Kidney (tissue), 14 donors: ENCODE measurements around the gene ESYT2. TPM values are rescaled to one million over a fixed set of nuclear protein-coding genes. Genes with fewer than 3 reads are reported as not detected.

Experiments
- DNase-seq, 5 donors: peaks; one replicate each; pipeline ENCODE4 v3.0.0-alpha.2; 2013 to 2020
- FAIRE-seq: peaks from 2 replicates; lab custom pipeline; 2012; peaks lifted over from hg19 to GRCh38; lab: Jason Lieb, UNC
- H3K27ac ChIP-seq, 2 donors: one replicate each; pipeline ENCODE4 v1.7.0; 2013; ENCODE audit warnings: low read depth in 2 of 2, low read length in 2 of 2, inconsistent platforms in 1 of 2
- H3K27me3 ChIP-seq: one replicate; pipeline ENCODE4 v1.7.1; 2013; ENCODE audit warnings: low read length, inconsistent platforms; ENCODE audit not compliant: control insufficient read depth, insufficient read depth
- H3K36me3 ChIP-seq, 3 donors: one replicate each; pipeline versions ENCODE4 v1.7.0 to v1.7.1; 2013; ENCODE audit warnings: low read length in 3 of 3, control low read depth in 1 of 3, inconsistent platforms in 1 of 3; ENCODE audit not compliant: insufficient read depth in 3 of 3, control insufficient read depth in 2 of 3
- H3K4me1 ChIP-seq, 3 donors: one replicate each; pipeline versions ENCODE4 v1.7.0 to v1.7.1; 2013; ENCODE audit warnings: low read length in 3 of 3, inconsistent platforms in 1 of 3, low read depth in 1 of 3; ENCODE audit not compliant: control insufficient read depth in 2 of 3, insufficient read depth in 2 of 3
- H3K4me3 ChIP-seq, 3 donors: one replicate each; pipeline versions ENCODE4 v1.7.0 to v1.8.1; 2013; ENCODE audit warnings: low read length in 3 of 3, control low read depth in 1 of 3, inconsistent platforms in 1 of 3
- H3K9ac ChIP-seq, 3 donors: one replicate each; pipeline versions ENCODE4 v1.7.0 to v1.7.1; 2013; ENCODE audit warnings: low read length in 3 of 3, control low read depth in 1 of 3, inconsistent platforms in 1 of 3
- H3K9me3 ChIP-seq, 3 donors: one replicate each; pipeline versions ENCODE4 v1.7.0 to v1.7.1; 2013; ENCODE audit warnings: low read length in 3 of 3, control low read depth in 1 of 3, inconsistent platforms in 1 of 3; ENCODE audit not compliant: control insufficient read depth in 2 of 3, insufficient read depth in 1 of 3
- intact Hi-C: fragments of 100-400 bp; cut with DNase I; formaldehyde crosslinking; loops from one replicate; pipeline ENCODE4 v1.11.1; 2022
- polyA plus RNA-seq: library from polyadenylated mRNA; stranded (reverse); fragments of 350-450 nt; fragmentation: Illumina TruSeq; extraction: RNeasy Lipid Tissue Mini Kit (QIAGEN cat#74804); gene quantifications from one replicate; pipeline ENCODE4 v1.2.3, GENCODE V29; 2014; ENCODE audit warnings: low read depth, low replicate concordance; ENCODE audit not compliant: insufficient read depth
- total RNA-seq: library from RNA; stranded (reverse); fragmentation: NEBNext Ultra II Directional; extraction: Animal tissue kit (Norgen Biotek cat#: 25700); gene quantifications from one replicate; pipeline ENCODE4 v1.2.1, GENCODE V29; 2021
- TF ChIP-seq, protein P1 (sequence below): IDR thresholded peaks from 3 replicates; pipeline ENCODE4 v1.5.1; 2012; ENCODE audit warnings: mild to moderate bottlenecking, moderate library complexity, borderline replicate concordance; ENCODE audit not compliant: insufficient read depth; ENCODE audit errors: extremely low read depth
- donor health status: control.
- donor health status: control.
- donor health status: control.
- donor health status: control.
- donor health status: control.
- donor health status: DM: yes; HTN: yes; CAD: no.
- donor health status: Normal renal cell carcinoma (clear cell type).

The ESYT2 gene
- total and polyA plus RNA-seq, 2 donors from 2014 or later = 19.4 to 95.8 TPM

DNA sequence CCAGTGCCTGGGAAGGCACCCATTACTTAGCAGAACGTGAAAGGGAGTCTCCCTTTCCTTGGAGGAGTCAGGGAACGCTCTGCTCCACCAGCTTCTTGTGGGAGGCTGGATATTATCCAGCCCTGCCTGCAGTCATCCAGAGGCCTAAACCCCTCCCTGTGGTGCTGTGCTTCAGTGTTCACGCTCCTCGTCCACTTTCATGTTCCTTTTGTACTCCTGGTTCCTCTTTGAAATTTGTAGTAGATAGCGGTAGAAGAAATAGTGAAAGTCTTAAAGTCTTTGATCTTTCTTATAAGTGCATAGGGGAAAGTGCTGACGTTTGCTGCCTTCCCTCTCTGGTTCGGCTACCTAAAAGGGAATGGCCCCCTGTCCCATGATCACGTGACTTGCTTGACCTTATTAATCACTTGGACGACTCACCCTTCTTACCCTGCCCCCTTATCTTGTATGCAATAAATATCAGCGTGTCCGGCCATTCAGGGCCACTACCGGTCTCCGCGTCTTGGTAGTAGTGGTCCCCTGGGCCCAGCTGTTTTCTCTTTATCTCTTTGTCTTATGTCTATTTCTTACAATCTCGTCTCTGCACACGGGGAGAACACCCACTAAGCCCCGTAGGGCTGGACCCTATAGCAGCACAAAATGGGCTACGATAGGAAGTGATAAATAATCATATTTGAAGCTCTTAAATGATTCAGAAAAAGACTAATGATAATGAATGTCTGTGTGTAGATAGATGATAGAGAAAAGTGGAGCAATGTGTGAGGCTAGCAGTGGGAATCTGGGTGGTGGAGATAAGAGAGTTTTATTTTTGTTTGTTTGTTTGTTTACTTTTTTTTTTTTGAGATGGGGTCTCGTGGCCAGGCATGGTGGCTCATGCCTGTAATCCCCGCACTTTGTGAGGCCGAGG is 5.8 kb upstream of the ESYT2 start:
- H3K9ac ChIP-seq = no peak overlapping the region
- H3K4me1 ChIP-seq = peaks cover 0 to 2% (median 0%) of the 10 kb centered on the region in 3 donors
- intact Hi-C loops = no loop called here
- H3K36me3 ChIP-seq = no peaks in the 10 kb centered on the region
- H3K9me3 ChIP-seq = no peaks in the 10 kb centered on the region
- no peak overlapping the region for H3K27ac ChIP-seq
- DNase-seq = peak in 2 of 5 donors; percentile 17 to 50
- H3K4me3 ChIP-seq = no peak overlapping the region
- no peaks in the 10 kb centered on the region for H3K27me3 ChIP-seq
- TF ChIP-seq, protein P1, sequence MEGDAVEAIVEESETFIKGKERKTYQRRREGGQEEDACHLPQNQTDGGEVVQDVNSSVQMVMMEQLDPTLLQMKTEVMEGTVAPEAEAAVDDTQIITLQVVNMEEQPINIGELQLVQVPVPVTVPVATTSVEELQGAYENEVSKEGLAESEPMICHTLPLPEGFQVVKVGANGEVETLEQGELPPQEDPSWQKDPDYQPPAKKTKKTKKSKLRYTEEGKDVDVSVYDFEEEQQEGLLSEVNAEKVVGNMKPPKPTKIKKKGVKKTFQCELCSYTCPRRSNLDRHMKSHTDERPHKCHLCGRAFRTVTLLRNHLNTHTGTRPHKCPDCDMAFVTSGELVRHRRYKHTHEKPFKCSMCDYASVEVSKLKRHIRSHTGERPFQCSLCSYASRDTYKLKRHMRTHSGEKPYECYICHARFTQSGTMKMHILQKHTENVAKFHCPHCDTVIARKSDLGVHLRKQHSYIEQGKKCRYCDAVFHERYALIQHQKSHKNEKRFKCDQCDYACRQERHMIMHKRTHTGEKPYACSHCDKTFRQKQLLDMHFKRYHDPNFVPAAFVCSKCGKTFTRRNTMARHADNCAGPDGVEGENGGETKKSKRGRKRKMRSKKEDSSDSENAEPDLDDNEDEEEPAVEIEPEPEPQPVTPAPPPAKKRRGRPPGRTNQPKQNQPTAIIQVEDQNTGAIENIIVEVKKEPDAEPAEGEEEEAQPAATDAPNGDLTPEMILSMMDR = no peak
- FAIRE-seq = no peak

DNA sequence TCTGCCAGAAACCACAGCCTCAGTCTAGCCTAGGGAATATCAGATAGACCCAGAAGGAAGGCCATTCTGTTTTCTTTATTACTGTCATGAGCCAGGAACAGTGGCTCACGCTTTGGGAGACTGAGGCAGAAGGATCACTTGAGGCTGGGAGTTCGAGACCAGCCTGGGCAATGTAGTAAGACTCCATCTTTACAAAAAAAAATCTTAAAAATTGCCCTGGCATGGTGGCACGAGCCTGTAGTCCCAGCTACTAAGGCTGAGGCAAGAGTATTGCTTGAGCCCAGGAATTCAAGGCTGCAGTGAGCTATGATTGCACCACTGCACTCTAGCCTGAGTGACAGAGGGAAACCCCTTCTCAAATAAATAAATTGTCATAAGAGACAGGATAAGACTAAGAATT is 3.7 kb upstream of the ESYT2 start:
- Histone ChIP-seq H3K36me3 (no peaks in the 10 kb centered on the region), H3K4me3 (no peak overlapping the region), H3K27me3 (no peaks in the 10 kb centered on the region), H3K9ac (no peak overlapping the region), H3K4me1 (peaks cover 0 to 2% (median 0%) of the 10 kb centered on the region in 3 donors), H3K9me3 (no peaks in the 10 kb centered on the region), H3K27ac (no peak overlapping the region)
- TF ChIP-seq, protein P1 = no peak
- intact Hi-C loops = no loop called here
- FAIRE-seq = no peak
- DNase-seq = no peak

DNA sequence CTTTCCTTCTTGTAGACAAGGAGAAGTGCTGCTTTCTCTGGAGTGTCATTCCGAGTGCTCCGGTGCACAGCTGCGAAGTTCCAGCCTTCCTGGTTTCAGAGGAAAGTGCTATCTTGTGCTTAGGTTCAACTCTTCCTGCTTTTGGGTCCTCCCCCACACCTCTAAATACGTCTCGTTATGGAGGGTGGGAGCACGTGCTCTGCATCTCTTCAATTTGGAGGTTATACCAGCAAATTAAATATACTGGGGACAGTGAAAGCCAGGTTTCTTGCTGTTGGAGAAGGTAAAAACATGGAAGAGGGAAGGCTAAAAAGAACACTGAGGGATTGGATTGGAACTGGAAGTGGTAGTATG is 2.4 kb upstream of the ESYT2 start:
- Histone ChIP-seq H3K9ac (no peak overlapping the region), H3K4me3 (no peak overlapping the region), H3K9me3 (no peaks in the 10 kb centered on the region), H3K27ac (no peak overlapping the region), H3K4me1 (peaks cover 2 to 5% (median 5%) of the 10 kb centered on the region in 3 donors), H3K36me3 (no peaks in the 10 kb centered on the region), H3K27me3 (no peaks in the 10 kb centered on the region)
- intact Hi-C loops = no loop called here
- TF ChIP-seq, protein P1 = no peak
- DNase-seq = no peak
- FAIRE-seq = no peak
